ENCODE data around the gene BATF3.
"Not testable (repeated sequence)": the region's sequence is repeated elsewhere in the genome, so short reads cannot be mapped to it uniquely, and the experiment has no call there.

BATF3 gene

DNA sequence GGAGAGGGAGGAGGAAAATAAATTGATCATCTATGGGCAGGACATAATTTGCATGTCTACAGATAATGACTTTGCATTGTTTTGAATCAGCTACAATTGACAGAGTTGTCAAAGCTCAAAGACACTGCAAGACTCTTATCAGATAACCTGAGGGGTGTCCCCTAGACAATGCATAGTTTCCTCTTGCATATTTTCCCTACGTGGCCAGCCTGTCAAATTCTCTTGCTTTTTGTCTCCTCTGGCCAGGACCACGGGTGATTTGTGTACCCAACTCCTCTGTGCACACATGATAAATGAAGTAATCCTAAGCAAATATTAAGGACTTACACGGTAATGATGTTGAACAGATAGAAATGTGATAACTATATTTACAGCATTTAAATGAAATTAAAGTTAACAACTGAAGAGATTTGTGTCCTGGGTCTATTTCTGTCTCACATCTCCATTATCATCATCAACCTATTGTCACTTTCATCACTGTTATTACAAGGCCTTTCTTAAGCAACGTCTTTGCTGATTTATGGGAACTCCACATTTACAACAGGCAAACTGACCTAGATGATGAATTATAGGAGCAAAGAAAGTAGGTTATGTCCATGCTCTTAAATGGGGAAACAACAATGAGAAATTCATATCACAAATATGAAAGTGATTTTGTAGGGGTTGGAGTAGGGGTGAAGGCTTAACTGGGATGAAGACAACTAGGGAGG, 18.8 kb downstream of the BATF3 start:
- no peak for DNase-seq

GRCh38 chr1:212678456-212679410, 20.9 kb downstream of the BATF3 start:
- DNase-seq = no peak

GRCh38 chr1:212677573-212677972, 22.1 kb downstream of the BATF3 start:
- no peak for DNase-seq

DNA sequence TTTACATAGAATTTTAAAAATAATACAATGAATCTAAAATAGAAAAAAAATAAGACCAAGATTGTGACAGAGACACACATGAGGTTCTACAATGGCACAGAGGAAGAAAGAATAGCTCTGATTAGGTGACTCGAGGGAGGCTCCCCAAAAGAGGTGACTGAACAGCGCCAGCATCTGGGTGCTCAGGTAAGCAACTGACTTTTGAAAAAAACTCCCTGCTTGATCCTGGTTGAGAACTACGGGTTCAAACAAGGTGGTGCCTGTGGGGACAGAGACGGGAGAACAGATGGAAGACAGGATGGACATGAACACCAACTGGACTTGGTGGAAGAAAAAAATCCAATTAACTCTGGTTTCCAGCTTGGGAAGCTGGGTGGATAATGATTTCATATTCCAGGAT, 22.5 kb downstream of the BATF3 start:
- no peak for DNase-seq

GRCh38 chr1:212675675-212676074, 24.0 kb downstream of the BATF3 start:
- DNase-seq = no peak

DNA sequence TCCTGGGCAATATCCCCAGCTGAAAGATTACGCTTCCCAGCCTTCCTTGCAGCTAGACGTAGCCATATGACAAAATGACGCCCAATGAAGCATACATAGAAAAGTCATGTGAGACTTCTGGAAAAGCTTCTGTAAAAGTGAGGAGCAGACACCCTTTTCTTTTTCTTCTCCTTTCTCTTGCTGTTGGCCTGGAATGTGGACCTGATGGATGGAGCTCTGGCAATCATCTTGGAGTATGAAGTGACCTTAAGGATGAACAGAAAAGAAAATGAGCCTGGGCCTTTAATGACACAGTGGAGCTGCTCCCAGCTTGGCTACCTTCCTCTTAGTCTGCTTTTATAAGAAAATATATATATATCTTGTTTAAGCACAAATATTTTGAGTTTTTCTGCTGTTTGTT, 24.8 kb downstream of the BATF3 start:
- DNase-seq = no peak

- DNase-seq = peak; percentile 71
Observed at GRCh38 chr1:212671342-212672031, 28.2 kb downstream of the BATF3 start.

GRCh38 chr1:212670882-212671281, 28.8 kb downstream of the BATF3 start:
- no peak for DNase-seq

DNA sequence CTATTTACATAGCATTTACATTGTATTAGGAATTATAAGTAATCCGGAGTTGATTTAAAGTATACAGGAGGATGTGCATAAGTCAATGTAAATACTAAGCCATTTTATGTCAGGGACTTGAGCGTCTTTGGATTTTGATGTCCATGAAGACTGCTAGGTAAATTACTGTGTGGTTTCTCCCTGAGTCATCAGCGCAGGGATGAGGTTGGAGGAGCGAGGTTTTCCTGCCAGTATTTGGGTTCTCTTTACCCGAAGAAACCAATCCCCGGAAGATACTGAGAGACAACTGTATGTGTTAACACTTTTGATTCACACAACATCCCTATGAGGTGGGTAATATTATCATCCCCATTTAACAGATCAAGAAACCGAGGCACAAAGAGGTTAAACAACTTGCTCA, 29.3 kb downstream of the BATF3 start:
- DNase-seq = no peak

DNA sequence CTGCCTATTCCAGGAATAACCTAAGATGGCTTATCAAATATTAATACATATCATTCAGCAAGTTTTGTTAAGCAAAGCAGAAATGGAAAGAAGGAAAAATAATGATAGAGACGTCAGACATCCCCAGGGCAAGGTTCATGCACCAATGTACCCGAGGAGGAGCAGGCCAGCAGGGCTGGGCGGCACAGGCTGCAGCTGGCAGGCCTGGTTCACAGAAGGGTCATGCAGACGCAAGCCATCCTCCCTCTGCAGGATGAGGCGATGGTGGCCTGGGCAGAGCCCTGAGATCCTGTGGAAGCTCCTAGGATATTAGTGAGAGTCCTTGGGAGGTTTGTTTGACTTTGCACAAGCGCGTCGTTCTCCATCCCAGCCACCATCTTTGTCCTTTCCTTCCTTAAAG, 30.0 kb downstream of the BATF3 start:
- no peak for DNase-seq

GRCh38 chr1:212669102-212669501, 30.5 kb downstream of the BATF3 start:
- peak; percentile 22 for DNase-seq

GRCh38 chr1:212668477-212668876, 31.2 kb downstream of the BATF3 start:
- no peak for DNase-seq

- peak; percentile 94 for DNase-seq
Observed at GRCh38 chr1:212667223-212668139, 32.2 kb downstream of the BATF3 start.

GRCh38 chr1:212666116-212666775, 33.4 kb downstream of the BATF3 start:
- no peak for DNase-seq

DNA sequence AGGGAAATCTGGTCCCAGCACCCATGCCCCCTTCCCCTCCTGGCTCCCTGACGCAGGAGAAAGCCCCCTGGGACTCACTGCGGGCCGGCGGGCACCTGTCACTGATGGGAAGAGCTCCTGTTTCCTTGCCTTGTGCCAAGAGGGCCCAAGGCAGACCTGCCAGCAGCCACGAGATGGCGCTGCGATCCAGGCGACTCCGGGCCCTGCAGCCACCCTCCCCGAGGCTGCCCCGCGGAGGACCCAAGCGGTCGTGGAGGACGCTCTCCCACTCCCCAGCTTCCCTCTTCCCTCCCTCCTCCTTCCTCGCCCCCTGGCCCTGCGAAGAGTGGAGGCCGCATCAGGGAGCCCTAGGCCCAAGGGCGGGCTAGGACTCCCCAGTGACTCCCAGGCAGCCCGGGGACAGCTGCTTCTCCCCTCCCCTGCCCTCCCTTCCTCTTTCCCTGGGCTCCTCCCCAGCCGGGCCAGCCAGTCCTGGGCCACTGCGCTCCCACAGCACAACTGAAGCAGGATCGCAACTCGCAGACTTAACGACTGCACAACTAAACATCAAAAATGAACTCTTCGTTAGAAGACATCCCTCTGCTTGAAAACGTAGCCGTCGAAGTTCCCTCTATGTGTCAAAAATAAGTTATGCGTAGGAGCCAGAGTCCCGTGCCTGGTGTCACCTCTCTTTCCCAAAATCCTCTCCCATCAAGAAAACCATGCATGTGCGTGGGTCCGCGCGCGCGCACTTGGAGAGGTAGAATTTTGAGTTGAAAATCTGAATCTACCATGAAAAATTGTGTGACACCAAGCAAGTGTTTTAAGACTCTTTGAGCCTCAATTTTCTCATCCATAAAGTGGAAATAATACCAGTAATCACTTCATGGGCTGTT, 34.2 kb downstream of the BATF3 start:
- peak; percentile 75 for DNase-seq

GRCh38 chr1:212664409-212665199, 35.0 kb downstream of the BATF3 start:
- no peak for DNase-seq

DNA sequence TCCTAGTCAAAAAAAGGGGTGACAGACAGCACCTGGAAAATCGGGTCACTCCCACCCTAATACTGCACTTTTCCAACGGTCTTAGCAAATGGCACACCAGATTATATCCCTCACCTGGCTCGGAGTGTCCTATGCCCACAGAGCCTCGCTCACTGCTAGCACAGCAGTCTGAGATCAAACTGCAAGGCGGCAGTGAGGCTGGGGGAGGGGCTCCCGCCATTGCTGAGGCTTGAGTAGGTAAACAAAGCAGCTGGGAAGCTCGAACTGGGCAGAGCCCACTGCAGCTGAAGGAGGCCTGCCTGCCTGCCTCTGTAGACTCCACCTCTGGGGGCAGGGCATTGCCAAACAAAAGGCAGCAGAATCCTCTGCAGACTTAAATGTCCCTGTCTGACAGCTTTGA, 41.4 kb downstream of the BATF3 start:
- not testable (repeated sequence) for DNase-seq

- no peak for DNase-seq
Observed at GRCh38 chr1:212656730-212657129, 42.9 kb downstream of the BATF3 start.

GRCh38 chr1:212655668-212656440, 43.8 kb downstream of the BATF3 start:
- DNase-seq = peak; percentile 27
